GM12873 (cell line): ENCODE results near the gene GUCY2C.
A peak's percentile ranks its signal among the peaks of the same experiment; 100 is the strongest.

Experiments used
- TF ChIP-seq, protein P1 (sequence below): IDR thresholded peaks from 2 replicates; pipeline ENCODE4 v1.5.1; 2012; ENCODE audit warnings: low read depth, mild to moderate bottlenecking, moderate library complexity, low read length, control low read depth; ENCODE audit not compliant: insufficient read depth; ENCODE audit errors: missing control alignments

Gene GUCY2C

DNA sequence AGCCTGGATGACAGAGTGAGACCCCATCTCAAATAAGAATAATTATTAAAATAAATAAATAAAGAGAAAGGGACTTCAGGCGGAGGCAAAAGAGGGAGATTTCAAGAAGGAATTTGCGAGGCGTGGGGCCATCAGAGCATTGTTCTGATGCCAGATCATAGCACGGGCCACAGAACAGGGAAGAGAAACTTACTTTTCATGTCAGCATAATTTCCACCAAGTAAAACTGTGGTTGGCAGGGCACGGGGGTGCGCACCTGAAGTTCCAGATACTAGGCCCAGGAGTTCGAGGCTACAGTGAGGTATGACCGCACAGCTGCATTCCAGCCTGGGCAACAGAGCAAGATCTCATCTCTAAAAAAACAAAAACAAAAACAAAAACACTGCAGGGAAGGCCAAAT lies 117.8 kb downstream of the GUCY2C start:
- TF ChIP-seq, protein P1, sequence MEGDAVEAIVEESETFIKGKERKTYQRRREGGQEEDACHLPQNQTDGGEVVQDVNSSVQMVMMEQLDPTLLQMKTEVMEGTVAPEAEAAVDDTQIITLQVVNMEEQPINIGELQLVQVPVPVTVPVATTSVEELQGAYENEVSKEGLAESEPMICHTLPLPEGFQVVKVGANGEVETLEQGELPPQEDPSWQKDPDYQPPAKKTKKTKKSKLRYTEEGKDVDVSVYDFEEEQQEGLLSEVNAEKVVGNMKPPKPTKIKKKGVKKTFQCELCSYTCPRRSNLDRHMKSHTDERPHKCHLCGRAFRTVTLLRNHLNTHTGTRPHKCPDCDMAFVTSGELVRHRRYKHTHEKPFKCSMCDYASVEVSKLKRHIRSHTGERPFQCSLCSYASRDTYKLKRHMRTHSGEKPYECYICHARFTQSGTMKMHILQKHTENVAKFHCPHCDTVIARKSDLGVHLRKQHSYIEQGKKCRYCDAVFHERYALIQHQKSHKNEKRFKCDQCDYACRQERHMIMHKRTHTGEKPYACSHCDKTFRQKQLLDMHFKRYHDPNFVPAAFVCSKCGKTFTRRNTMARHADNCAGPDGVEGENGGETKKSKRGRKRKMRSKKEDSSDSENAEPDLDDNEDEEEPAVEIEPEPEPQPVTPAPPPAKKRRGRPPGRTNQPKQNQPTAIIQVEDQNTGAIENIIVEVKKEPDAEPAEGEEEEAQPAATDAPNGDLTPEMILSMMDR = no peak

DNA sequence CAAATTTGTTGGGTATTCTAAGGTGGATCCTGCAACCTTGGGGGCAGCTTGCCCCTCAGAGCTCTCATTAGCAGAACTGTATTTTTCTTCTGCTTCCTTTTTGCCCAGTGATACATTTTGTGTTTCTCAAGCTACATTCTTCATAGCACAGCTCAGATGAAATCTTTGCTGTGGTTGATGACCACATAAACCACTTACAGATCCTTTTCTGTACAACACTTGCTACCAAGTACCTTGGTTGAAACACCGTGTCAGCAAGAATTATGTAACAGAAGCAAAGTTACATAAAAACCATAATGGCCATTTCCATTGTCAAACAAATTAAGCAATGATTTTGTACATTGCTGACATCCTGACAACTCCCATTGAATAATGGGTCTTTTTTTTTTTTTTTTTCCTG lies 119.1 kb downstream of the GUCY2C start:
- TF ChIP-seq, protein P1 = no peak

DNA sequence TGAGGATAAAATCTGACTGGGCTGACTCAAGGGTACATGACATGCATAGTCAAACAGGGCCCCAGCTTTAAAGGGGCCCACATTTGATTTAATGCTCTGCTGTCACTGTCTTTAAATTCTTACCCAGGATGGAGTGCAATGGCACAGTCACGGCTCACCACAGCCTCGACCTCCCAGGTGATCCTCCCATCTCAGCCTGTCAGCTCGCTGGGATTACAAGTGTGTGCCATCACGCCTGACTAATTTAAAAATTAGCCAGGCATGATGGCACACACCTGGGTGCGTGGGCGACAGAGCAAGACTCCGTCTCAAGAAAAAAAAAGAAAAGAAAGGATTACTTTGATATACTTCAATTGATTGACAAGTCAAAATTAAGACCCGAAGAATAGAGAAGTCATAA lies 119.5 kb downstream of the GUCY2C start:
- TF ChIP-seq, protein P1 = no peak

DNA sequence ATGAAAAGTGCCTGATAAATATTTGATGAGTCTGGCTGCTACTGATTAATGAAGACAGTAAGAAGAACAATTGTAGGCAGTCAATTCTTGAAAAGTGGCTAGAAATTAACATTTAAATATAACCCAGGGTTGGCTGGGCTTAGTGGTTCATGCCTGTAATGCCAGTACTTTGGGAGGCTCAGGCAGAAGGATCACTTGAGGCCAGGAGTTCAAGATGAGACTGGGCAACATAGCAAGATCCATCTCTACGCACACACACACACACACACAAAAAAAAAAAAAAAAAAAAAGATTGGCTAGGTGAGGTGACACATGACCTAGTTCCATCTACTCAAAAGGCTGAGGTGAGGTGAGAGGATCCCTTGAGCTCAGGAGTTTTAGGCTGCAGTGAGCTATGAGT lies 120.8 kb downstream of the GUCY2C start:
- TF ChIP-seq, protein P1 = no peak

DNA sequence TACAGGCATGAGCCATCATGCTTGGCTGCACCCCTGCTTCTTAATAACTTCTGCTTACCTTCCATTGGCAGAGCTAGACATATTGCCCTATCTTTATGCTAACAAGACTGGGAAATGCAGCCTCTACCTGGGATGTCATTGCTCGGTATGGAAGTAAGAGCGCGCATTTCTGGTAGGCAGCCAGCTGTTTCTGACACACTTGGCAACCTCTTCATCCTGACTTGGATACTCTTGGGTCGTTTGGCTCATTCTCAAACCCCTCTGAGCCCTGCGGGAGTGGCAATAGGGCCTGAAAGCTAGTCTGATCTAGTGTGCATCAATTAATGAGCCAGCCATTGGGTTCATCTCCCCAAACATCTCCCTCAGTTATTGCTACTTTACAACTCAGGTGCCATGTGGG lies 123.3 kb downstream of the GUCY2C start:
- TF ChIP-seq, protein P1 = no peak

DNA sequence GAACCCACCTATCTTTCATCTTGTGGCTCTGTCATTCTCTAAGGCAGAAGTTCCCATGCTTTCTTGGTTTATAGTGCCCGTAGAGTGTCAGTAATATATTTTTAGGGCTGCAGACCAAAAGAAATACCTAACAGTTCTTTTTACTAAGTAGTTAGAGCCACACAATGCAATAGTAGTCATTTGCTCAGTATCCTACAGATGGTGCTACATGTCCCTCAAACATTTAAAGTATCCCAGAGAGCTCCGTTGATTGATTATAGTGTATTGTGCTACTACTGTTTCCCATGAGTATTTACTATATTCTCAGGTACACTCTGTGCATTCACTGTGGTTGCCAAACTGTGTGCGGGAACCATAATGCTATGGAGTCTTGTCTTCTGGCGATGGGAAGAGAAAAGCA lies 124.0 kb downstream of the GUCY2C start:
- TF ChIP-seq, protein P1 = peak; percentile 32

DNA sequence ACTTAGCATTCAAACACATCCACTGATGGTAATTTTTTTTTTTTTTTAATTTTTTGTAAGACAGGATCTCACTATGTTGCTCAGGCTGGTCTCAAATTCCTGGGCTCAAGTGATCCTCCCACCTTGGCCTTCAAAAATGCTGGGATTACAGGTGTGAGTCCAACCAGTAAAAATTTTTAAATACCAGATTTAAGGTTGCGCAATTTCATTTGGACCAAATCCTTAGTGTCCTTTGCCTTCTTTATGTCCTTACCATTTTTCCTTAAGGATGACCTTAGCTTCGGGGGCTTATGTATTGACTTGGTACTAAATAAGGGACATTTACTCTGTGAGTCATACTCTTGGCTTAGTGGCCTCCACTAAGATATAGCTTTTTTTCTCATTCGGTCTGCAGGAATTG lies 124.6 kb downstream of the GUCY2C start:
- TF ChIP-seq, protein P1 = no peak
